ENCODE measurements around the gene KDF1.

Gene KDF1

GRCh38 chr1:26959722-26960624 is at the start of gene KDF1:
KDF1 (minus strand) TSS chr1:26960468; CDS start chr1:26952380, 8,088 bp downstream.
- no peak for DNase-seq (ENCODE audit: low spot score)

GRCh38 chr1:27009601-27010197 is 49.4 kb upstream of the KDF1 start:
- DNase-seq (ENCODE audit: low spot score), result no peak

DNA sequence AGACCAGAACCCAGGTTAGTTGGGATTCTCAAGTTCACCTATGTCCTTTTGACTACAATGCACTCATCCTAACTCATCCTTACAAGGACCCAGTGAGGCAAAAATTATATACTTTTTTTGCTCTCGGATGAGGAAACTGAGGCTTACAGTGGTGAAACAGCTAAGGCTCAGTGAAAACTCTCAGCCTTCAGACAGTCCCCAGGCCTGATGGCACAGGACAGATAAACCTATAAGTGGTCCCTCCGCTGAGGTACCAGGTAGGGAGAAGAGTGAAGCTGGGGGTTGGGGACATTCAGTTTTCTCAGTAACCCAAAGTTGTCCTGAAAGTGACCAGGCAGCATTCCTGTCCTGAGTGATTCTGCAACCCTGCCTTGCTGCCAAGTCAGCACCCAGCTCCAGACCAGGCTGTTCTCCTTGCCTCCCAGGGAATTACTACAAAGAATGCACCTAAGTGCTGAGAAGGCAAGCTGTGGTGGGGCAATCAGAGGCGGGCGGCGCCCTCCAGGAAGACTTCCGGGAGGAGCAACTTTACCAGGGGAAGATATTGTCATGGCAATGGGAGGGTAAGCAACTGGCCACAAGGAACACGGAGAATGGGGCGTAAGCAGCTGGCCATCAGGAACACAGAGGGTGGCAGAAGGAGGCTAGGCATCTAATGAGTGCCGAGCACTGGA is 47.8 kb upstream of the KDF1 start:
- no peak for DNase-seq (ENCODE audit: low spot score)

GRCh38 chr1:27006683-27007082 is 46.4 kb upstream of the KDF1 start:
- no peak for DNase-seq (ENCODE audit: low spot score)

DNA sequence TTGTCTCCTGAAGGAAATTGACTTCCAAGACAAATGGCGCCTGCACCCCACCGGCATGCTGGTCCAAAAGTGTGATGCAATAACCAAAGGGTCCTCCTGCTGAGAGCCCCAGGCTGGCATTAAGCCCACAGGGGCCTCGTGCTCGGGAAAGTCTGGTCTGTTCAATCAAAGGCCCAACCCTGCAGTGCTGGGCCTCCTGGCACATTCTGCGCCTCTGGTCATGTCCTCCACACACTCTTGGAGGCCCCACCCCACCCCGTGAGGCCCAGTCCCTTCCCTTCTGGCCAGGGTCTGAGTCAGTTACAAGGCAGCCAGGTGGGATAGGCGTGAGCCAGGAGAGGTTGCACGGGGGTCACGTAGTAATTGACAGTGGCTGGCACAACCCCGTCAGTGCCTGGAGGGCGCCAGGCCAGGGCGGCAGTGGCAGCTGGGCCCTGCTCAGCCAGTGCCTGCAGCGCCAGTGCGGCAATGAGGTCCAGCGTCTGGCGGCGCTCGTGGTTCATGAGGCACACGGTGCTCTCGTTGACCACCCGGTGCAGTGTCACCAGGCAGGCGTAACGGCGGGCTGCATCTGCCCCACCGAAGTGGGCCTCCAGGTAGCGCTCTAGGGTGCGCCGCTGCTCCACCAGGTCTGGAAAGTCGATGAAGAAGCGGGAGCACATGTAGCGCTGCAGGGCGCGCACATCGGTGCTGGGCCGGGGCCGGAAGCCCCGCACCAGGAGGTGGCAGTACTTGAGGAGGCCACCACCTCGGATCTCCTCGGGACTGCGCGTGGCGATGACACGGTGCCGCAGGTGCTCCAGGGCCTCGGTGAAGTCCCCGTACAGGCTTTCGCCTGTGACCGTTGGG is 45.6 kb upstream of the KDF1 start:
- DNase-seq (ENCODE audit: low spot score), result no peak

GRCh38 chr1:27005166-27005530 is 44.9 kb upstream of the KDF1 start:
- no peak for DNase-seq (ENCODE audit: low spot score)

DNA sequence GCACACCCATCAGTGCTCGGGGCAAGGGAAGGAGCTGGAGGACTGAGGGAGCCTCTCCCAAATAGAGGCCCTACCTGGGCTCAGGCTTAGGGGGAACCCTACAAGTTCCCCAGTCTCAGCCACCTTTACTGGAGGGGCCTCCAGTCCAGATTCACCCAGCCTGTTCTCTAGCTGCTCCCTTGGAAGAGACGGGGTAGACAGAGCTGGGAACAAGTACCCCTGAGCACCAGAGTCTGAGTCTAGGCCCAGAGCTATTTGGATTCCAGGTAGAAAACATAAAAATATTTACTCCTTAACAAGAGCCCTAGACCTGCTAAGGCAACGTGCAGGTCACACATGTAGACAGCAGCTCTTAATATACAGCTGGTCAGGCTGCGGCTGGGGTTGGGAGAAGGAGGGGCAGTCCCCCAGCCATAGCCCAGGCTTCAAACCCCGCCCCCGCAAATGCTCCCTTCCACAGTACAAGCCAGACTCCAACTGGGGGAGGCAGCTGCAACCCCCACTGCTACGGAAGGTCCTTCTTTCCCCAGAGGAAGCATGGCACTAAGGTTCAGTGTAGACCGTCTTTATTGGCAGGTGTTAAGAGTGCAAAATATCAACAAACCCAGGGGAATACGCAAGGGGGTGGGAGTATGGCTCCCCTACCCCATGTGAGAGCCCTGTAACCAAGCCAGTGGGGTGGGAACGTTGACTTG is 44.4 kb upstream of the KDF1 start:
- no peak for DNase-seq (ENCODE audit: low spot score)

- no peak for DNase-seq (ENCODE audit: low spot score)
Measured at GRCh38 chr1:27003745-27004470, 43.6 kb upstream of the KDF1 start.

DNA sequence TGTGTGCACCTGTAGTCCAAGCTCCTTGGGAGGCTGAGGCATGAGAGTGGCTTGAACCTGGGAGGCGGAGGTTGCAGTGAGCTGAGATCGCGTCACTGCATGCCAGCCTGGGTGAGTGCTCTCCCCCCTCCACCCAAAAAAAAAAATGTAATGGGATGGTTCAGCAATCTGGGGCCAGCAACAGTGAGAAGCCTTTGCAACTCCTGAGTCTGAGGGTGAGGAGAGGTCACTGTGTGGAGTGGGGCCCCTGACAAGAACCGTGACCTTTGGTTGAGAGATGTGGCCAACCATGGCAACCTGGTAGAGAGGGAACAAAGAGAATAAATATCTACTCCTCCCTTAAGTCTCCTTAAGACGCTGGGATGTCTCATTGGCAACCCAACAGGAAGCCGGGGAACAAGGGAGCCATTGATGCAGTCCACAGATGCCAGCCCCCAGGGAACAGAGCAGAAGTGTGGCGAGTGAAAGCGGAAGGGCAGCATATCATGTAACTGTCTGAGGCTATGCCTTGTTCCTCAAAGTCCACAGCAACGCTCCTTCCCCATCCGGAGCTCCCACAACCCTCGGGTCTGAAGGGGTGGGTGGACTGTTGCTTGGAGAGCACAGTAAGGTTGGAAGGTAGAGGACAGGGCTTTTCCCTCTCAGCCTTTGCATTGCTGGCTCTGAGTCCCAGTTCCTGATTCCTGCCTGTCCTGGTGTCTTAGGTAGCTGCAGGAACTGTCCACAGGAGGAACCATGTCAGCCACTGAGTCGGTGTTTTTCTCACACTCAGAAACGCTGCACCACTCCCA is 41.5 kb upstream of the KDF1 start:
- no peak for DNase-seq (ENCODE audit: low spot score)

DNA sequence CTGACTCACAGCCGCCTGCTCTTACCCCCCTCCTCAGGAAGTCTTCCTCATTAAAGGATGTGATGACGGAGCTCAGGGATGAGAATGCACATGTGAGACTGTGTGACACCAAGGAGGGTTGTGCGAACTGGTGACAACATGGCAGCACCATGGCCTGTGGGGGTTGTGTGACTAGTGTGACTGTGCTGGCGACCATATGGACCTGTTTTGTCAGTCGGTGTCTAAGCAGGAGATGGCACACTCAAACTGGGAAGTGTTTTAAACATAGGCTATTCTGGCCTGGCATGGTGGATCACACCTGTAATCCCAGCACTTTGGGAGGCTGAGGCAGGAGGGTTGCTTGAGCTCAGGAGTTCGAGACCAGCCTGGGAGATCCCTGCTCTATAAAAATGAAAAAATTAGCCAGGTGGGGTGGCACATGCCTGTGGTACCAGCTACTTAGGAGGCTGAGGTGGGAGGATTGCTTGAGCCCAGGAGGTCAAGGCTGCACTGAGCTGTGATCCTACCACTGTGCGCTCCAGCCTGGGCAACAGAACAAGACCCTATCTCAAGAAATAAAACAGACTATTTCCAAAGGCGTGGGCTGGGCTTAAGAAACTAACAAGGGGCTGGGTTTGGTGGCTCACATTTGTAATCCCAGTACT is 40.7 kb upstream of the KDF1 start:
- DNase-seq (ENCODE audit: low spot score), result no peak

GRCh38 chr1:27000090-27000816 is 40.0 kb upstream of the KDF1 start:
- DNase-seq (ENCODE audit: low spot score), result no peak

- DNase-seq (ENCODE audit: low spot score), result no peak
Measured at GRCh38 chr1:26999440-26999987, 39.2 kb upstream of the KDF1 start.

DNA sequence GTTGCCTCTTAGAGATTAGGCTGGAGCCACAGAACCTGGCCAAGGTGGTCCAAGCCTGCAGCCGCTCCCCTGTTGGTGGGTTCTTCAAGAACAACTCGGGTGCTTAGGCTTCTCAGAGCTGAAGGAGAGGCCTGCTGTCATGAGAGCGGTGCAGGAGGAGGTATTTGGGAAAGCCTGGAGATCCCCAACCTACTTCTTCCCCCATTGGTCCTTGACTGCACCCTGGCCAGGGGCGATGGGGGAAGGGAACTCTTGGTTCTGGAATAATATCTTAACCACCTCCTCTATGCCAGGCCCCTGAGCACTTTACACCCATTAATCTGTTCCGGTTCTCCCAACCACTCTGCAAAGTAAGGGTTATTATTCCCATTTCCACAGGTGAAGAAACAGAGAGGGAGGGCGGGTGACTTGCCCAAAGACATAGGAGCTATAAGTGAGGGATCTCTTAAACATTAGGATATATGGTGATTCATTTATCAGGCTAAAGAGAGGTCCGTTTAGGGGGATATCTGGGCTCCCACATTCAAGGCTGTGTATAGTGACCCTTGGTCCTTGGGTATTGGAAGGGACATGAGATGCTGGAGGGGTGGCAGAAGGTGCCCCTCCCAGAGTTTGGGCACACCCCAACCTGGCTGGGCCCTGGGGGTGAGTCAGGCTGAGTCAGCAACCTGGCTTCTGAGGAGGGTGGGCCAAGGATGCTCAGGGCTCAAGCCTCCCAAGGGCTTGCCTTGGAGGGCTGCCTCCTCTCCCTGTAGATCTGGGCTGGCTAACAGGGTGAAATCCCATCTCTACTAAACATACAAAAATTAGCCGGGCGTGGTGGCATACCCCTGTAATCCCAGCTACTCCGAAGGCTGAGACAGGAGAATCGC is 38.4 kb upstream of the KDF1 start:
- DNase-seq (ENCODE audit: low spot score), result no peak

- no peak for DNase-seq (ENCODE audit: low spot score)
Measured at GRCh38 chr1:26996665-26997064, 36.4 kb upstream of the KDF1 start.

DNA sequence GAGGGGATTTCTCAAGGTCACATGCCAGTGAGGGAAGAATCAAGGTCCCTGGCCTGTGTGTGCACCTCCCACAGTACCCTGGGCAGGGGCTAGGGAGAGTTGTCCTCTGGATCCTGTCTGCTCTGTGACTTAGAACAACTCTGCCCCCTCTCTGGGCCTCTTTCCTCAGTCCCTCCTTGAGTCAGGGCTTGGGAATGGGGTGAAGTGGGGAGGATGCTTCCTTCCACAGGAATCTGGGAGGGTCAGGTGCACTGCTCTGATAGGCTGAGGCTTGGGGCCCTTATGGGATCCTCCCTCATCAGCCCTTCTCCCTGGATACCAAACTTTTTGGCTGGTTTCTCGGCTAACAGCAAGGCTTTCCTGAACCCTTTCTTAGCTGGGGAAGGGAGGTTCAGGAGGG is 35.8 kb upstream of the KDF1 start:
- no peak for DNase-seq (ENCODE audit: low spot score)

GRCh38 chr1:26994787-26995517 is 34.7 kb upstream of the KDF1 start:
- no peak for DNase-seq (ENCODE audit: low spot score)

All from HuH-7.5 (cell line).